Endodermal cell (in vitro differentiated cells): Measurements from ENCODE around the gene CXCL16. TPM values are rescaled to one million over a fixed set of nuclear protein-coding genes. Genes with fewer than 3 reads are reported as not detected.
A peak's percentile ranks its signal among the peaks of the same experiment; 100 is the strongest.

ENCODE experiments used
- DNase-seq: peaks from one replicate; pipeline ENCODE4 v3.0.0-alpha.2; 2017
- H3K27ac ChIP-seq: 2 replicates; pipeline ENCODE4 v1.5.1; 2013; ENCODE audit warnings: mild to moderate bottlenecking, low read depth, low read length, moderate library complexity
- H3K27me3 ChIP-seq: 2 replicates; pipeline ENCODE4 v1.6.1; 2013; ENCODE audit warnings: mild to moderate bottlenecking, low read length, moderate library complexity; ENCODE audit not compliant: insufficient read depth, control insufficient read depth, poor library complexity, severe bottlenecking
- H3K36me3 ChIP-seq: 2 replicates; pipeline ENCODE4 v1.7.0; 2013; ENCODE audit warnings: mild to moderate bottlenecking, low read length, moderate library complexity; ENCODE audit not compliant: control insufficient read depth, insufficient read depth
- H3K4me1 ChIP-seq: one replicate; pipeline ENCODE4 v1.7.0; 2013; ENCODE audit warnings: low read length; ENCODE audit not compliant: control insufficient read depth, insufficient read depth
- H3K4me3 ChIP-seq: 2 replicates; pipeline ENCODE4 v1.5.1; 2013; ENCODE audit warnings: mild to moderate bottlenecking, low read length, moderate library complexity
- H3K9ac ChIP-seq: 2 replicates; pipeline ENCODE4 v1.6.1; 2013; ENCODE audit warnings: mild to moderate bottlenecking, low read length, moderate library complexity; ENCODE audit not compliant: poor library complexity, severe bottlenecking; ENCODE audit errors: extremely low read depth
- H3K9me3 ChIP-seq: 2 replicates; pipeline ENCODE4 v1.6.1; 2013; ENCODE audit warnings: mild to moderate bottlenecking, low read length, moderate library complexity; ENCODE audit not compliant: control insufficient read depth
- H3K27ac Mint-ChIP-seq: 2 replicates; pipeline ENCODE4 v1.8.0; 2020; ENCODE audit warnings: mixed read lengths
- H3K27me3 Mint-ChIP-seq: 2 replicates; pipeline ENCODE4 v1.8.0; 2021; ENCODE audit warnings: mild to moderate bottlenecking, mixed read lengths; ENCODE audit not compliant: insufficient read depth
- H3K36me3 Mint-ChIP-seq: 2 replicates; pipeline ENCODE4 v1.8.0; 2020; ENCODE audit warnings: low read depth, mixed read lengths
- H3K4me1 Mint-ChIP-seq: 2 replicates; pipeline ENCODE4 v1.8.0; 2020; ENCODE audit warnings: mixed read lengths
- H3K4me3 Mint-ChIP-seq: 2 replicates; pipeline ENCODE4 v1.8.0; 2020; ENCODE audit warnings: mild to moderate bottlenecking, moderate library complexity, mixed read lengths
- H3K9me3 Mint-ChIP-seq: 2 replicates; pipeline ENCODE4 v1.8.0; 2020; ENCODE audit warnings: mild to moderate bottlenecking, mixed read lengths
- WGBS, 2 experiments: methylation state at CpG; one replicate each; pipeline versions ENCODE4 v1.1.5 to v1.1.7; 2013; ENCODE audit warnings: missing lambda C conversion rate in 2 of 2, mixed read lengths in 1 of 2; ENCODE audit not compliant: insufficient coverage in 1 of 2, insufficient read length in 1 of 2; 5-methylcytosine and 5-hydroxymethylcytosine counted together
- total RNA-seq, 2 donors: library from RNA; stranded (reverse); fragmentation: NEBNext Ultra II Directional in 1 of 2; extraction: Animal tissue kit (Norgen Biotek cat#: 25700) in 1 of 2; gene quantifications; 2 replicates in 1 of 2; 3 replicates in 1 of 2; pipeline ENCODE4 v1.2.1, GENCODE V29; 2021
- TF ChIP-seq, protein P1 (sequence below): fragments of 200-600 bp; sonication (generic); conservative IDR thresholded peaks from 2 replicates; pipeline ENCODE4 v1.5.0; 2021; ENCODE audit warnings: antibody characterized with exemption, mild to moderate bottlenecking

CXCL16 gene
- total RNA-seq, 2 donors from 2014 or later: 0.60 to 0.73 TPM

GRCh38 chr17:4721203-4722135 lies 18.3 kb downstream of the CXCL16 start:
- DNase-seq: peak; percentile 38
- peaks cover 4% of the 10 kb centered on the region for H3K27me3 Mint-ChIP-seq
- no peaks in the 10 kb centered on the region for H3K9me3 Mint-ChIP-seq
- H3K36me3 ChIP-seq: peaks cover 5% of the 10 kb centered on the region
- H3K9me3 ChIP-seq: no peaks in the 10 kb centered on the region
- H3K4me3 ChIP-seq: no peak overlapping the region
- no peaks in the 10 kb centered on the region for H3K27me3 ChIP-seq
- H3K9ac ChIP-seq: no peak overlapping the region
- no peaks in the 10 kb centered on the region for H3K4me1 ChIP-seq
- H3K36me3 Mint-ChIP-seq: peaks cover 25% of the 10 kb centered on the region
- no peak overlapping the region for H3K27ac ChIP-seq
- no peaks in the 10 kb centered on the region for H3K4me1 Mint-ChIP-seq
- TF ChIP-seq, protein P1, sequence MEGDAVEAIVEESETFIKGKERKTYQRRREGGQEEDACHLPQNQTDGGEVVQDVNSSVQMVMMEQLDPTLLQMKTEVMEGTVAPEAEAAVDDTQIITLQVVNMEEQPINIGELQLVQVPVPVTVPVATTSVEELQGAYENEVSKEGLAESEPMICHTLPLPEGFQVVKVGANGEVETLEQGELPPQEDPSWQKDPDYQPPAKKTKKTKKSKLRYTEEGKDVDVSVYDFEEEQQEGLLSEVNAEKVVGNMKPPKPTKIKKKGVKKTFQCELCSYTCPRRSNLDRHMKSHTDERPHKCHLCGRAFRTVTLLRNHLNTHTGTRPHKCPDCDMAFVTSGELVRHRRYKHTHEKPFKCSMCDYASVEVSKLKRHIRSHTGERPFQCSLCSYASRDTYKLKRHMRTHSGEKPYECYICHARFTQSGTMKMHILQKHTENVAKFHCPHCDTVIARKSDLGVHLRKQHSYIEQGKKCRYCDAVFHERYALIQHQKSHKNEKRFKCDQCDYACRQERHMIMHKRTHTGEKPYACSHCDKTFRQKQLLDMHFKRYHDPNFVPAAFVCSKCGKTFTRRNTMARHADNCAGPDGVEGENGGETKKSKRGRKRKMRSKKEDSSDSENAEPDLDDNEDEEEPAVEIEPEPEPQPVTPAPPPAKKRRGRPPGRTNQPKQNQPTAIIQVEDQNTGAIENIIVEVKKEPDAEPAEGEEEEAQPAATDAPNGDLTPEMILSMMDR: no peak
- no peak overlapping the region for H3K4me3 Mint-ChIP-seq
- 85 to 86% methylated on average over 13 to 20 of the region's 20 CpGs for WGBS, 2 experiments
- peak overlapping the region; percentile 52 for H3K27ac Mint-ChIP-seq

DNA sequence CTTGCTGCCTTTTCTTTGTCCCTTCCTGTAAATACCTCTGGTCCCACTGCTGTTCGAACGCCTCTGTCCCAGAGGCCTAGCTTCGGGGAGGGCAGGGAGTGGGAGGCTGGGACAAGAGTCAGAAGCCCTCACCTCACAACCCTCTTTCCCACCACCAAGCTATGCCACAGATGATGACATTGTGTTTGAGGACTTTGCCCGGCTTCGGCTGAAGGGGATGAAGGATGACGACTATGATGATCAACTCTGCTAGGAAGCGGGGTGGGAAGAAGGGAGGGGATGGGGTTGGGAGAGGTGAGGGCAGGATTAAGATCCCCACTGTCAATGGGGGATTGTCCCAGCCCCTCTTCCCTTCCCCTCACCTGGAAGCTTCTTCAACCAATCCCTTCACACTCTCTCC lies 18.9 kb downstream of the CXCL16 start:
- no peak for DNase-seq
- peaks cover 5% of the 10 kb centered on the region for H3K36me3 ChIP-seq
- WGBS, 2 experiments: 92% methylated on average over 7 of the region's 7 CpGs; no CpG with 5 or more reads in 1 of the 2 experiments
- no peak overlapping the region for H3K27ac ChIP-seq
- peaks cover 25% of the 10 kb centered on the region for H3K36me3 Mint-ChIP-seq
- no peaks in the 10 kb centered on the region for H3K4me1 ChIP-seq
- no peak overlapping the region for H3K4me3 ChIP-seq
- H3K27ac Mint-ChIP-seq: no peak overlapping the region
- H3K9me3 ChIP-seq: no peaks in the 10 kb centered on the region
- no peak overlapping the region for H3K9ac ChIP-seq
- peaks cover 1% of the 10 kb centered on the region for H3K27me3 Mint-ChIP-seq
- H3K4me3 Mint-ChIP-seq: no peak overlapping the region
- H3K27me3 ChIP-seq: no peaks in the 10 kb centered on the region
- no peaks in the 10 kb centered on the region for H3K4me1 Mint-ChIP-seq
- H3K9me3 Mint-ChIP-seq: no peaks in the 10 kb centered on the region
- TF ChIP-seq, protein P1: no peak

DNA sequence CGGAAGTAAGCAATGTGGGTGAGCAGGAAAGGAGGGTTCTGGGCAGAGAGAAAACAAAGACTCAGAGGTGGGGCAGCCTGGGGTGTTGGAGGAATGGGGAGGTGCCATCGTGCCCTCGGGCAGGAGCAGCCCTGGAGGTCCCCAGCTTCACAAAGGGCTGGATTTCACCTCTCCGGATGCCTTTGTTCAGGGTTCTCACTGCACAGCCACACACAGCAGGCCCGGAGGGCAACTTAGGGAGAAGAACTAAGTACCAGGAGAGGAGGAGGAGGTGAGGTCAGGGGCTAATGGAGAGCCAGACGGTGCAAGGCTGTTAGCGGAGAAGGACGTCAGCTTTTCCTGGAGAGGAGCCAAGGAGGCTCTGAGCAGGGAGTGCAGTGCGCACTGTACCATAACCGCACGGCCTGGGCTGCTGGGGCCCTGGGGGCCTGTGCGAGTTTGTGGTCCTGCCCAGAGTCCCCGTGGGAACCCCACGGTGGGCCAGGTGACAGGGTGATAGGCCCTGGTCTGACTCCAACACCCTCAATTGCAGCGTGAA lies 20.0 kb downstream of the CXCL16 start:
- H3K4me1 Mint-ChIP-seq: no peaks in the 10 kb centered on the region
- H3K36me3 ChIP-seq: peaks cover 5% of the 10 kb centered on the region
- 83 to 90% methylated on average over 7 to 15 of the region's 15 CpGs for WGBS, 2 experiments
- H3K9ac ChIP-seq: no peak overlapping the region
- H3K27me3 Mint-ChIP-seq: no peaks in the 10 kb centered on the region
- H3K27me3 ChIP-seq: no peaks in the 10 kb centered on the region
- H3K27ac ChIP-seq: no peak overlapping the region
- DNase-seq: no peak
- H3K9me3 Mint-ChIP-seq: no peaks in the 10 kb centered on the region
- H3K9me3 ChIP-seq: no peaks in the 10 kb centered on the region
- TF ChIP-seq, protein P1: no peak
- H3K4me3 Mint-ChIP-seq: no peak overlapping the region
- no peak overlapping the region for H3K4me3 ChIP-seq
- peaks cover 30% of the 10 kb centered on the region for H3K36me3 Mint-ChIP-seq
- no peak overlapping the region for H3K27ac Mint-ChIP-seq
- no peaks in the 10 kb centered on the region for H3K4me1 ChIP-seq
